Trophoblast cell (in vitro differentiated cells and primary cell): ENCODE measurements around the gene ALDH7A1.

ENCODE experiments used
- DNase-seq, 2 donors: peaks; one replicate each; pipeline ENCODE4 v3.0.0-alpha.2; 2016
- H2AFZ ChIP-seq: 2 replicates; pipeline ENCODE4 v1.6.1; 2013; ENCODE audit warnings: low read length, moderate library complexity, mild to moderate bottlenecking; ENCODE audit not compliant: insufficient read depth, poor library complexity
- H2AK5ac ChIP-seq: 2 replicates; pipeline ENCODE4 v1.6.1; 2013; ENCODE audit warnings: mild to moderate bottlenecking, low read length
- H2BK120ac ChIP-seq: 2 replicates; pipeline ENCODE4 v1.6.1; 2013; ENCODE audit warnings: low read length, mild to moderate bottlenecking, moderate library complexity; ENCODE audit not compliant: insufficient read depth, poor library complexity
- H2BK12ac ChIP-seq: 2 replicates; pipeline ENCODE4 v1.6.1; 2013; ENCODE audit warnings: mild to moderate bottlenecking, low read length, moderate library complexity
- H2BK5ac ChIP-seq: 2 replicates; pipeline ENCODE4 v1.6.1; 2013; ENCODE audit warnings: low read length, low read depth, moderate library complexity, mild to moderate bottlenecking; ENCODE audit not compliant: poor library complexity
- H3K14ac ChIP-seq: 2 replicates; pipeline ENCODE4 v1.6.1; 2013; ENCODE audit warnings: mild to moderate bottlenecking, low read length
- H3K18ac ChIP-seq: 2 replicates; pipeline ENCODE4 v1.6.1; 2013; ENCODE audit warnings: mild to moderate bottlenecking, low read length
- H3K23ac ChIP-seq: 2 replicates; pipeline ENCODE4 v1.6.1; 2013; ENCODE audit warnings: low read length
- H3K27ac ChIP-seq: 2 replicates; pipeline ENCODE4 v1.5.1; 2013; ENCODE audit warnings: low read depth, mild to moderate bottlenecking, inconsistent platforms, low read length, moderate library complexity
- H3K27me3 ChIP-seq: 2 replicates; pipeline ENCODE4 v1.6.1; 2013; ENCODE audit warnings: inconsistent platforms, mild to moderate bottlenecking, low read length, moderate library complexity; ENCODE audit not compliant: insufficient read depth
- H3K36me3 ChIP-seq, 2 experiments: 1 replicate in 1 of 2; 2 replicates in 1 of 2; pipeline ENCODE4 v1.6.1; 2013; ENCODE audit warnings: low read length in 2 of 2, mild to moderate bottlenecking in 2 of 2, moderate library complexity in 1 of 2; ENCODE audit not compliant: insufficient read depth in 2 of 2, control insufficient read depth in 1 of 2
- H3K4ac ChIP-seq: 2 replicates; pipeline ENCODE4 v1.6.1; 2013; ENCODE audit warnings: low read depth, mild to moderate bottlenecking, low read length, moderate library complexity
- H3K4me1 ChIP-seq, 2 experiments: 1 replicate in 1 of 2; 2 replicates in 1 of 2; pipeline ENCODE4 v1.6.1; 2013; ENCODE audit warnings: low read length in 2 of 2, mild to moderate bottlenecking in 2 of 2, moderate library complexity in 1 of 2; ENCODE audit not compliant: insufficient read depth in 2 of 2, control insufficient read depth in 1 of 2
- H3K4me2 ChIP-seq: 2 replicates; pipeline ENCODE4 v1.6.1; 2013; ENCODE audit warnings: inconsistent platforms, mild to moderate bottlenecking, low read length, moderate library complexity
- H3K4me3 ChIP-seq: 2 replicates; pipeline ENCODE4 v1.5.1; 2013; ENCODE audit warnings: mild to moderate bottlenecking, low read depth, low read length, inconsistent platforms
- H3K79me1 ChIP-seq: one replicate; pipeline ENCODE4 v1.6.1; 2013; ENCODE audit warnings: low read length
- H3K79me2 ChIP-seq: 2 replicates; pipeline ENCODE4 v1.6.1; 2013; ENCODE audit warnings: low read length, mild to moderate bottlenecking; ENCODE audit not compliant: control insufficient read depth, insufficient read depth, poor library complexity
- H3K9ac ChIP-seq: 2 replicates; pipeline ENCODE4 v1.6.1; 2013; ENCODE audit warnings: mild to moderate bottlenecking, low read length
- H3K9me3 ChIP-seq: 2 replicates; pipeline ENCODE4 v1.6.1; 2013; ENCODE audit warnings: low read depth, mild to moderate bottlenecking, control low read depth, inconsistent platforms, low read length; ENCODE audit not compliant: insufficient read depth
- H4K12ac ChIP-seq: 2 replicates; pipeline ENCODE4 v1.6.1; 2013; ENCODE audit warnings: low read depth, mild to moderate bottlenecking, low read length, moderate library complexity
- H4K8ac ChIP-seq: 2 replicates; pipeline ENCODE4 v1.6.1; 2013; ENCODE audit warnings: low read depth, mild to moderate bottlenecking, low read length, moderate library complexity
- H4K91ac ChIP-seq: one replicate; pipeline ENCODE4 v1.6.1; 2013; ENCODE audit warnings: low read depth, mild to moderate bottlenecking, low read length, moderate library complexity
- WGBS: extraction: QIAGEN DNeasy Blood & Tissue Kit; methylation state at CpG from one replicate; pipeline ENCODE4 v1.1.7; 2013; ENCODE audit warnings: missing lambda C conversion rate; ENCODE audit not compliant: insufficient read length, insufficient coverage; ENCODE audit errors: extremely low coverage; 5-methylcytosine and 5-hydroxymethylcytosine counted together

ALDH7A1 gene

GRCh38 chr5:126635585-126635984, 40.6 kb upstream of the ALDH7A1 start:
- Histone ChIP-seq H3K27me3 (no peaks in the 10 kb centered on the region), H3K23ac (no peak overlapping the region), H3K4ac (no peak overlapping the region), H2AFZ (no peak overlapping the region), H3K9ac (no peak overlapping the region), H2BK12ac (no peak overlapping the region), H2BK5ac (no peak overlapping the region), H3K79me2 (no peaks in the 10 kb centered on the region), H3K4me2 (no peak overlapping the region), H2BK120ac (no peak overlapping the region), H4K91ac (no peak overlapping the region), H4K12ac (no peak overlapping the region), H2AK5ac (no peak overlapping the region), H3K18ac (no peak overlapping the region), H3K27ac (no peak overlapping the region), H3K4me3 (no peak overlapping the region), H3K4me1 (no peaks in the 10 kb centered on the region), H3K14ac (no peak overlapping the region), H3K79me1 (no peaks in the 10 kb centered on the region), H3K9me3 (no peaks in the 10 kb centered on the region), H3K36me3 (no peaks in the 10 kb centered on the region), H4K8ac (no peak overlapping the region)
- WGBS: no CpG with 5 or more reads among the region's 3 CpGs
- no peak for DNase-seq

DNA sequence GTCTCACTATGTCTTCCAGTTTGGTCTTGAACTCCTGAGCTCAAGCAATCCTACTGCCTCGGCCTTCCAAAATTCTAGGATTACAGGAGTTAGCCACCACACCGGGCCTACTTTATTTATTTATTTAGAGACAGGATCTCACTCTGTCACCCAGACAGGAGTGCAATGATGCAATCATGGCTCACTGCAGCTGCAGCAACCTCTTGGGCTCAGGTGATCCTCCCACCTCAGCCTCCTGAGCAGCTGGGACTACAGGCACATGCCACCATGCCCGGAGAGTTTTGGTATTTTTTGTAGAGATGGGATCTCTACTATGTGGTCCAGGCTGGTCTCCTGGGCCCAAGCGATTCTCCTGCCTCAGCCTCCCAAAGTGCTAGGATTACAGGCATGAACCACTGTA, 38.5 kb upstream of the ALDH7A1 start:
- H3K79me2 ChIP-seq: no peaks in the 10 kb centered on the region
- H2AK5ac ChIP-seq: no peak overlapping the region
- no peaks in the 10 kb centered on the region for H3K9me3 ChIP-seq
- H3K36me3 ChIP-seq: no peaks in the 10 kb centered on the region
- no peak overlapping the region for H3K9ac ChIP-seq
- H3K4ac ChIP-seq: no peak overlapping the region
- H2AFZ ChIP-seq: no peak overlapping the region
- H3K4me1 ChIP-seq: no peaks in the 10 kb centered on the region
- H3K4me3 ChIP-seq: no peak overlapping the region
- no peaks in the 10 kb centered on the region for H3K79me1 ChIP-seq
- no peak overlapping the region for H2BK12ac ChIP-seq
- WGBS: no CpG with 5 or more reads among the region's 4 CpGs
- H3K27ac ChIP-seq: no peak overlapping the region
- no peak overlapping the region for H2BK5ac ChIP-seq
- H4K8ac ChIP-seq: no peak overlapping the region
- H2BK120ac ChIP-seq: no peak overlapping the region
- no peak overlapping the region for H4K91ac ChIP-seq
- no peaks in the 10 kb centered on the region for H3K27me3 ChIP-seq
- H4K12ac ChIP-seq: no peak overlapping the region
- no peak overlapping the region for H3K23ac ChIP-seq
- no peak overlapping the region for H3K4me2 ChIP-seq
- peak; percentile 70 to 81 for DNase-seq
- no peak overlapping the region for H3K14ac ChIP-seq
- H3K18ac ChIP-seq: no peak overlapping the region

DNA sequence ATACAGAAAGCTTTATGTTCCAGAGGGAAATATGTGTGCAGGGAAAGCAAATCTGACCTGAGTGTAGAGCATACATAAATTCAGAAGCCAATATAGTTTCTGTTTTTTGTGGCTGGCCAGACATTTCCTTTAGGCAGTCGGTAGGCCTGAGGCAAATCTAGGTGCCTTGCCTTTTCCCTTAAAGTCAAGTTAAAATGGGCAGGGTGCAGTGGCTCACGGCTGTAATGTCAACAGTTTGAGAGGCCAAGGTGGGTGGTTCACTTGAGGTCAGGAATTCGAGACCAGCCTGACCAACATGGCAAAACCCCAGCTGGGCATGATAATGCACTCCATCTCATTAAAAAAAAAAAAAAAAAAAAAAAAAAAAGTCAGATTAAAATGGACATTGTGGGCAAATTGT, 36.9 kb upstream of the ALDH7A1 start:
- no peak overlapping the region for H3K14ac ChIP-seq
- no CpG with 5 or more reads among the region's 3 CpGs for WGBS
- no peak overlapping the region for H2BK120ac ChIP-seq
- no peak overlapping the region for H2AFZ ChIP-seq
- no peaks in the 10 kb centered on the region for H3K4me1 ChIP-seq
- H2AK5ac ChIP-seq: no peak overlapping the region
- no peak overlapping the region for H2BK5ac ChIP-seq
- H4K8ac ChIP-seq: no peak overlapping the region
- H3K4me3 ChIP-seq: no peak overlapping the region
- H3K9ac ChIP-seq: no peak overlapping the region
- no peak overlapping the region for H4K91ac ChIP-seq
- H4K12ac ChIP-seq: no peak overlapping the region
- no peaks in the 10 kb centered on the region for H3K9me3 ChIP-seq
- no peaks in the 10 kb centered on the region for H3K79me2 ChIP-seq
- peaks cover 0 to 2% of the 10 kb centered on the region in 2 experiments for H3K36me3 ChIP-seq
- no peak overlapping the region for H3K4ac ChIP-seq
- H3K18ac ChIP-seq: no peak overlapping the region
- no peak overlapping the region for H3K4me2 ChIP-seq
- H3K27ac ChIP-seq: no peak overlapping the region
- DNase-seq: no peak
- H2BK12ac ChIP-seq: no peak overlapping the region
- H3K27me3 ChIP-seq: no peaks in the 10 kb centered on the region
- H3K23ac ChIP-seq: no peak overlapping the region
- no peaks in the 10 kb centered on the region for H3K79me1 ChIP-seq

DNA sequence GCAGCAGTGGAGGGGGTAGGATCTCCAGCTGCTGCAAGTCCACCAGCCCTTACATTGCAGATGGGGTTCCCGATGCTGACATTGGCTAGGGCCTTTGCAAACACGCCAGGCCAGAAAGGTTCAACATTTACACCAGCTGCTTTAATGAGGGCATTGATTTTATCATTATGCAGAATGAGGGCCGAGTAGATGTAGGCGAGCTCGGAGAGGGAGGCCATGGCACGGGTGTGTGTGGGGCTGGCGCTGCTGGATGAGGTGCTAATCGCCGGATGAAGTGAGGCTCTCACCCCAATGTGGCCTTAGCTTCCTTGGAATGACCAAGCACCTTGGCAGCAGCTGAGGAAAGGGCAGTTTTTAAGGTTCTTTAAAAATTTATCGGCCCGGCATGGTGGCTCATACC, 33.1 kb upstream of the ALDH7A1 start:
- Histone ChIP-seq H3K27me3 (no peaks in the 10 kb centered on the region), H3K9ac (no peak overlapping the region), H3K4me3 (no peak overlapping the region), H2AK5ac (no peak overlapping the region), H3K4me1 (no peaks in the 10 kb centered on the region), H4K91ac (no peak overlapping the region), H3K36me3 (peaks cover 9% of the 10 kb centered on the region in 2 experiments), H3K79me2 (no peaks in the 10 kb centered on the region), H3K14ac (no peak overlapping the region), H3K9me3 (no peaks in the 10 kb centered on the region), H3K79me1 (no peaks in the 10 kb centered on the region), H3K4ac (no peak overlapping the region), H3K23ac (no peak overlapping the region), H3K18ac (no peak overlapping the region), H4K8ac (no peak overlapping the region), H4K12ac (no peak overlapping the region), H3K27ac (no peak overlapping the region), H3K4me2 (no peak overlapping the region), H2BK120ac (no peak overlapping the region), H2BK5ac (no peak overlapping the region), H2BK12ac (no peak overlapping the region), H2AFZ (no peak overlapping the region)
- DNase-seq: no peak
- no CpG with 5 or more reads among the region's 11 CpGs for WGBS
